Activated CD8-positive, alpha-beta T cell treated with anti-CD3 and anti-CD28 coated beads, Interleukin-2, amount 10 ng/mL, durations not matched to agents 7 days and 5 days (primary cell): ENCODE data around the gene ACOXL. TPM values are rescaled to one million over a fixed set of nuclear protein-coding genes. Genes with fewer than 3 reads are reported as not detected.

Experiments
- ATAC-seq: fragments of 150-1000 bp; cut with Tn5 transposase; one replicate; pipeline ENCODE4 v1.10.0; 2021; ENCODE audit warnings: moderate library complexity
- CTCF ChIA-PET: fragments of 350-600 bp; sonication (Branson Sonifier 250); formaldehyde crosslinking; loops from one replicate; lab custom pipeline; 2021; ENCODE audit warnings: antibody characterized with exemption; lab: Charles Lee
- POLR2A ChIA-PET: fragments of 350-600 bp; sonication (Branson Sonifier 250); formaldehyde crosslinking; loops from one replicate; lab custom pipeline; 2021; ENCODE audit warnings: antibody characterized with exemption; lab: Charles Lee
- DNase-seq: peaks from one replicate; pipeline ENCODE4 v3.0.0-alpha.2; 2020
- H3K27ac Mint-ChIP-seq: one replicate; pipeline ENCODE4 v1.8.0; 2021; ENCODE audit warnings: mild to moderate bottlenecking, mixed read lengths
- H3K27me3 Mint-ChIP-seq: one replicate; pipeline ENCODE4 v1.8.0; 2021; ENCODE audit warnings: low read depth, mixed read lengths
- H3K36me3 Mint-ChIP-seq: one replicate; pipeline ENCODE4 v1.8.0; 2021; ENCODE audit warnings: low read depth, mixed read lengths
- H3K4me1 Mint-ChIP-seq: one replicate; pipeline ENCODE4 v1.8.0; 2021; ENCODE audit warnings: low read depth, mixed read lengths
- H3K4me3 Mint-ChIP-seq: one replicate; pipeline ENCODE4 v1.8.0; 2021; ENCODE audit warnings: mild to moderate bottlenecking, mixed read lengths
- H3K9me3 Mint-ChIP-seq: one replicate; pipeline ENCODE4 v1.8.0; 2022; ENCODE audit warnings: mixed read lengths; ENCODE audit not compliant: insufficient read depth
- total RNA-seq, 2 experiments: library from RNA; stranded (reverse); gene quantifications; one replicate each; pipeline ENCODE4 v1.2.3, GENCODE V29; 2021

Gene ACOXL
- total RNA-seq, 2 experiments from 2014 or later, result not detected

DNA sequence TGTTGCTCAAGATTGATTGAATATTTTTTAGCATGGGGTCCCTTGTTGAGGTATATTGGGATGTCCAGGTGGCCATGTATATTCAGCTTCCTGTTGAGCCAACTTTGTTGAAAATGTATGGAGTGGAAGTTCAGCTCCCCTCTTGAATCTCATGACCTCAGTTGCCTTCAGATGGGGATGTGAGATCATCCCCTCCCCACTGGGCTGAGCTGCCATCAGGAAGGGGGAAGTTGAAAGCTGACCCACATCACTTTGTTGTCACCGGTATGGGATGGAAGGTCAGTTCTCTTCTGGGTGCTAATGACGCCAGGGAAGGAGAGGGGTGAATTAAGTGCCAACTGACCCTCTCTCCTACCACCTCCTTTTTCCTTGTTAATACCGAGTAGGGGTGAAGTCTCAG, 33.9 kb downstream of the ACOXL start:
- ChIA-PET POLR2A (no interaction called here), CTCF (no interaction called here)
- H3K4me1 Mint-ChIP-seq, result no peaks in the 10 kb centered on the region
- peaks cover 13% of the 10 kb centered on the region for H3K27me3 Mint-ChIP-seq
- no peak overlapping the region for H3K27ac Mint-ChIP-seq
- H3K4me3 Mint-ChIP-seq, result no peak overlapping the region
- no peaks in the 10 kb centered on the region for H3K9me3 Mint-ChIP-seq
- no peaks in the 10 kb centered on the region for H3K36me3 Mint-ChIP-seq
- DNase-seq, result no peak
- ATAC-seq, result no peak

DNA sequence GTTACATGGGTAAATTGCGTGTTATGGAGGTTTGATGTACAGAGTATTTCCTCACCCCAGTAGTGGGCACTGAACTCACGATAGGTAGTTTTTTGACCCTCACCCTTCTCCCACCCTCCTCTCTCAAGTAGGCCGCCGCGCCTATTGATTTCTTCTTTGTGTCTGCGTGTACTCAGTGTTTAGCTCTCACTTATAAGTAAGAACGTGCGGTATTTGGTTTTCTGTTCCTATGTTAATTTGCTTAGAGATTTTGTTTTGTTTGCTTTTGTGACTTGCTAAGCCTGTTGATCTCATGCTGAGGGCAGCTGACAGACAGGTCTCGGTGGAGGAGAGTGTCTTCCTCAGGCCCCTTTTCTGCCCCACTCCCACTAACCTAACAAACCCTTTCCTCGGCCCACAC, 36.2 kb downstream of the ACOXL start:
- Mint-ChIP-seq H3K27me3 (peaks cover 11% of the 10 kb centered on the region), H3K9me3 (no peaks in the 10 kb centered on the region), H3K27ac (no peak overlapping the region), H3K36me3 (no peaks in the 10 kb centered on the region), H3K4me1 (no peaks in the 10 kb centered on the region), H3K4me3 (no peak overlapping the region)
- POLR2A ChIA-PET, result no interaction called here
- ATAC-seq, result no peak
- CTCF ChIA-PET, result no interaction called here
- no peak for DNase-seq

DNA sequence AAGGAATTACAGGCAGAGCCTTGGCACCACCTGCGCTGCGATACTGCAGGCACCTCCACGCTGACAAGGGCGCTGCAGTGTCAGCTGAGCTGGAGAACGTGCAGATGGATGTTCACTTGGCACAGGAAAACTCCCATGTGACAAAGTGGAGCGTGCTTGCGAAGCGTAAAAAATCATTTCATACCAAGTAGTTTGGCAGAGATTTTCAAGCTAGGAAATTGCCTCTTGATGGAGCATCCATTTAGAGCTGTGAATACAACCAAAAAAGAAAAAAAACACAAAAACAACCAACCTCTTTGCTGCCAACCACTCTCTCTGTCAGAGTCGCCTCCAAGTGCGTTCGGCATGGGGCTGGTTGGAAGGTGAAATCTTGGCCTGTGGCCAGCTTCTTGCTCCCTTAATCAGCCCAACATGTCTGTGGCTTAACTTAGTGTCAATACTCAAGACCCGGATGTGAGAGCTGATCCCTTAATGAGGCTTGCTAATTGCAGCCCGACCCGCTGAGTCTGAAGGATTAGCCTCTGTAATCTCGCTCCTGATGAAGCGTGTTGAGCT, 38.1 kb downstream of the ACOXL start:
- Mint-ChIP-seq H3K27ac (no peak overlapping the region), H3K27me3 (peaks cover 14% of the 10 kb centered on the region), H3K9me3 (no peaks in the 10 kb centered on the region), H3K4me1 (no peaks in the 10 kb centered on the region), H3K4me3 (no peak overlapping the region), H3K36me3 (no peaks in the 10 kb centered on the region)
- ATAC-seq (no peak), DNase-seq (no peak)
- CTCF ChIA-PET, result interaction anchor here (1.4 kb wide), 1 partner anchor 15 kb away, joined by 4 read pairs; no protein-coding TSS in a partner anchor
- POLR2A ChIA-PET, result no interaction called here

DNA sequence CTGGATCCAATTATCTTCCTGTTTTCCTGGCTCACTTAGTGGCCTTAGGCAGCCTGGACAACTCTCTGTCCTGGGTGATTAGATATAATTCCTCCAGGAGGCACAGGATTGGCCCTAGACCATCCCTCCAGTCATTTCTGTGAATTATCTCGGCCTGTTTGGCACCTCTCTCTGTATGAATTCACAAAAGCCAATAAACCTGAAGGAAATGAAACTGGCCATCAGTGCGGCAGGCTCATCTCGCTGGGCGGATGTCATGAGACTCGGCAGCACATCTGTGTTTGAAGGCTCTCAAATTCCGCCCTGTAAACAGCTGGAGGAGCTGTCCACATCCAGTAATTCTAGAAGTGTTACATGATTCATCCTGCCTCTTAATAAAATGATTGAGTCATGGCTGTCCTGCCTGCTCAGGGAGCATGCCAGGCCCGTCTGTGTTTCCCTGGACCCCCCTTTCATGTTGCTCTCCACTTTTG, 38.6 kb downstream of the ACOXL start:
- Mint-ChIP-seq H3K27ac (no peak overlapping the region), H3K4me3 (no peak overlapping the region), H3K4me1 (no peaks in the 10 kb centered on the region), H3K9me3 (no peaks in the 10 kb centered on the region), H3K27me3 (peaks cover 14% of the 10 kb centered on the region), H3K36me3 (no peaks in the 10 kb centered on the region)
- ChIA-PET CTCF (interaction anchor here (1.4 kb wide), 1 partner anchor 16 kb away, joined by 4 read pairs; no protein-coding TSS in a partner anchor), POLR2A (no interaction called here)
- no peak for DNase-seq
- no peak for ATAC-seq

DNA sequence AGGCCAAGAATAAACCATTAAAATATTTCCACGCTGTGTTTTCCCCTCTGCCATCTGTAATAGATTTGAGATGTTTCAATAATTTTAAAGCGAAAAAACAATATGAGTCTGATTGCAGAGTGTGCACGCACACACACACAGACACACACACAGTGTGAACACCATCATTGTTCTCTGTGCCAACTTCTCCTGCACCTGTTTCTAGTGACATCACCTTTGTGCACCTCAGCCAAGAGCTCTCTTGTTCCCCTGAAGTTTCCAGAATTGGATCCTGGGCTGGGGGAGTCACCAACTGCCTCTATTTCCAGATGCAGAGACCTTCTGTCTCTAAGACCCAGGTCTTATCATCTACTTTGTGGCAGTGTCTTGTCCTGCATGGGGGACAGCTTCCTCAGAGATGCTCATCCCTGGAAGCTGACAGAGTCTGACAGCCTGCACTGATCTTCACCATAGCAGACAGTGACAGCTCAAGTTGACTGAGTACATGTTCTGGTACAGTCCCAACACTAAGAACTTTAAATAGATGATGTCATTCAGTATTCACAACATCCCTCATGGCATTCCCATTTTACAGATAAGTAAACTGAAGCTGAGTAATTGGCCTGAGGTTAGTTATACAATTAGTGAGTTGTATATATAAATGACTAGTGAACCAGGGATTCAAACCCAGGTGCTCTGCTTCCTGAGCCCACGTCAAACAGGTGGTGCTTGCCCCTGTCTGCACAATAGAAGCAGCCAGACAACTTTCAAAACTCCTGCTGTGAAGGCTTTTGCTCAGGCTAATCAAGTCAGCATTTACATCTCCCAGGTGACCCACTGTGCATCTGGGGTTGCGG, 39.4 kb downstream of the ACOXL start:
- no peak for ATAC-seq
- CTCF ChIA-PET, result interaction anchor here (0.9 to 1.3 kb wide), 2 partner anchors 14 to 41 kb away, joined by 3 read pairs; no protein-coding TSS in a partner anchor
- no peaks in the 10 kb centered on the region for H3K9me3 Mint-ChIP-seq

DNA sequence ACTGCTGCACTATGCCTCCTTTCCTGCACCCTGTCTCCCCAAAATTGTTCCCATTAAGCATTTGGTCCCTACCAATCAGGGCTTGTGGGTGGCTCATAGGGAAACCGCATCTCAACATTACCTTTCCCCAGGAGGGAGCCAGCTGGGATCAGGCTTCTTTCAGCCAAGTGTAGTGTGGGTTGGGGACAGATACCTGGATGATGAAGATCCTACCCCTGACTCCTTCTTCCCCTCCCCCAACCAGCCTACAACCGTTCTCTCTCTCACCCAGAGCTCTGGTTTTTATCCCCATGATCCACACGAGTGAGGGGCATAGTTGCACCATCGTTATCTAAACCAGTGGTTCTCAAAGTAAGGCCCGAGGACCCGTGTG, 40.0 kb downstream of the ACOXL start:
- peaks cover 24% of the 10 kb centered on the region for H3K27me3 Mint-ChIP-seq
- no peak overlapping the region for H3K4me3 Mint-ChIP-seq
- H3K4me1 Mint-ChIP-seq, result no peaks in the 10 kb centered on the region
- no peaks in the 10 kb centered on the region for H3K9me3 Mint-ChIP-seq
- DNase-seq, result no peak
- ChIA-PET CTCF (interaction anchor here (0.9 to 1.3 kb wide), 2 partner anchors 14 to 40 kb away, joined by 3 read pairs; no protein-coding TSS in a partner anchor), POLR2A (no interaction called here)
- no peak overlapping the region for H3K27ac Mint-ChIP-seq
- ATAC-seq, result no peak
- no peaks in the 10 kb centered on the region for H3K36me3 Mint-ChIP-seq

More for the DNA sequence above, 39.4 kb downstream of the ACOXL start:
- Mint-ChIP-seq H3K4me3 (no peak overlapping the region), H3K27ac (no peak overlapping the region), H3K4me1 (no peaks in the 10 kb centered on the region), H3K27me3 (peaks cover 19% of the 10 kb centered on the region), H3K36me3 (no peaks in the 10 kb centered on the region)
- POLR2A ChIA-PET, result no interaction called here
- DNase-seq, result no peak

DNA sequence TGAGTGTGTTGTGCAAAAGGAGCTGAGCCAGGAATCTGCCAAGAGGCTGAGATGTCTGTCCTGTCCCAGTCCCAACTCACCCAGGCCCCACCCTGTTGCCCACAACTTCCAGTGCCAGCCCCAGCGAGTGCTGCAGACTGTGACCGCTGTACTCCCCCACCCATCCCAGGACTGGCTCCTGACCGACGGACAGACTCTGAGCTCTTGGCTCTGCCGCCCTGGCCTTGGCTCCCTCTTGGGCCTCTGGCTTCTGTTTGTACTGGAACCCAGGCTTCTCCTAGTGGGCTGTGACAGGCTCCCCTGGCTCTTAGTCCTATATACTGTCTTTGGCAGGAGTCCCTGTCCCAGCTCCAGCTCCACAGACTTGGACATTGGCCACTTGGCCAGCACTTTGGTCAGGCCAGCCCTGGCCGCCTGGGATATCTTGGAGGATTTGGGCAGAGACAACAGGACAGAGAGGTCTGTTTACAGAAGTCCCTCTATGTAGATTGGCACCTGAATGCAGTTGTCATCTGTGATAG, 41.1 kb downstream of the ACOXL start:
- Mint-ChIP-seq H3K9me3 (no peaks in the 10 kb centered on the region), H3K4me1 (no peaks in the 10 kb centered on the region), H3K27me3 (peaks cover 24% of the 10 kb centered on the region), H3K27ac (no peak overlapping the region), H3K4me3 (no peak overlapping the region), H3K36me3 (no peaks in the 10 kb centered on the region)
- ATAC-seq, result no peak
- no peak for DNase-seq
- ChIA-PET CTCF (interaction anchor here (0.9 kb wide), 1 partner anchor 8 kb away, joined by 3 read pairs; no protein-coding TSS in a partner anchor), POLR2A (no interaction called here)

DNA sequence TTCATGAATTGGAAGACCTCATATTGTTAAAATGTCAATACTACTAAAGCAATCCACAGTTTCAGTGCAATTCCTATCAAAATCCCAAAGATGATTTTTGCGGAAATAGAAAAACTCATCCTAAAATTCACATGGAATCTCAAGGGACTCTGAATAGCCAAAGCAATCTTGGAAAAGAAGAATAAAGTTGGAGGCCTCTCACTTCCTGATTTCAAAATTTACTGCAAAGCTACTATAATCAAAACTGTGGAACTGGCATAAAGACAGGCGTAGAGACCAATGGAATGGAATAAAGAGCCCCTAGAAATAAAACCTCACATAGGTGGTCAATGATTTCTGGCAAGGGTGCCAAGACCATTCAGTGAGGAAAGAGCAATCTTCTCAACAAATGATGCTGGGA, 42.3 kb downstream of the ACOXL start:
- POLR2A ChIA-PET, result no interaction called here
- Mint-ChIP-seq H3K27me3 (peaks cover 27% of the 10 kb centered on the region), H3K4me3 (no peak overlapping the region), H3K9me3 (no peaks in the 10 kb centered on the region), H3K36me3 (no peaks in the 10 kb centered on the region), H3K4me1 (no peaks in the 10 kb centered on the region), H3K27ac (no peak overlapping the region)
- no peak for ATAC-seq
- no peak for DNase-seq
- CTCF ChIA-PET, result interaction anchor here (1.0 kb wide), 1 partner anchor 97 kb away, joined by 3 read pairs; the partner anchor contains the start of gene BUB1

DNA sequence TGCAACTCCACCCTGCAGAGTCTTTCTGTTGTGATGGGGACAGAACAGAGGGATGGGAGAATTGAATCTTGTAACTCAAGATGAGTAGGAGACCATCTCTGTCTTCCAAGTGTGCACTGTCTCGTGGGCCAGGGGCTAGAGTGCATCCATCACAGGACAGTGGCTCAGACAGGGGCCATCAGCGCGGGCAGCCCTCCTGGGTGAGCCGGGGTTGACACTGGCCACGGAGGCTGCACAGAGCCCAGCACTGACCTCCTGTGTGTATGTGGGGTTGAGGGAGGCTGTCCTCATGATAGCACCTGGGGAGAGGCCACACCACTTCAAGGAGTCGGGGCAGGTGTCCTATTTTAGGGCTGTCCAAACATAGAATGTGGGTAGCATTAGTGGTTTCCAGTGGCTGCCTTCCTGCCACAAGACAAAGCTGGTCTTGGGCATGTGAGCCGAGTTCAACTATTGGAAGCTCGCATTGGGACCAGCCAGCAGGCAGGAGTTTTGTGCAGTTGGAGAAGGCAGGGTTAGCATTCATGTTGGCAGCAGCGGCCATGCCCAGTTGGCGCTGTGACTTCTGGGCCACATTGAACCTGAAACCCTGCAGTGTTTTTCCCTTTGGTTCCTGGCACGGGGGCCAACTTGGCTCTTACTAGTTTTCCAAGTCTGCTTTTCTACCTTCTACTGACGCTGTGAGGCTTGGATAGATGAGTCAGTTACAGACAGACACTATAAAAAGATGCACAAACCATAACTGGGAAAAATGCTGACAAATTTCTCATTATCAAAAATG, 45.3 kb downstream of the ACOXL start:
- H3K4me3 Mint-ChIP-seq, result no peak overlapping the region
- H3K27ac Mint-ChIP-seq, result no peak overlapping the region
- peaks cover 31% of the 10 kb centered on the region for H3K27me3 Mint-ChIP-seq
- H3K36me3 Mint-ChIP-seq, result no peaks in the 10 kb centered on the region
- ATAC-seq (no peak), DNase-seq (no peak)
- no peaks in the 10 kb centered on the region for H3K4me1 Mint-ChIP-seq
- ChIA-PET CTCF (no interaction called here), POLR2A (no interaction called here)
- no peaks in the 10 kb centered on the region for H3K9me3 Mint-ChIP-seq

DNA sequence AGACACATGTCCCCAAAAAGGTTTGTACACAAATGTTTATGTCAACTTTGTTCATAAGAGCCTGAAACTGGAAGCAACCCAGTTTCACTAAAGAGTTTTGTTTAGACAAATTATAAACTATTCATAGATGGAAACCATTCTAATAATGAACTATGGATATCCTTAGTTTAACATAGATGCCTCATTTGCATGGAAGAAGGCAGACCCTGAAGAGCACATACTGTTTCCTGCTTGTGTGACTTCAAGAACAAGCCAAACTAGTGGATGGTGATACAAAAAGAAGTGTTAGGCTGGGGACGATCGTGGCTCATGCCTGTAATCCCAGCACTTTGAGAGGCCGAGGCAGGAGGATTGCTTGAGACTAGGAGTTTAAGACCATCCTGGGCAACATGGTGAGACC, 48.1 kb downstream of the ACOXL start:
- Mint-ChIP-seq H3K9me3 (no peaks in the 10 kb centered on the region), H3K4me3 (no peak overlapping the region), H3K27ac (no peak overlapping the region), H3K36me3 (no peaks in the 10 kb centered on the region), H3K4me1 (no peaks in the 10 kb centered on the region), H3K27me3 (peaks cover 29% of the 10 kb centered on the region)
- DNase-seq (no peak), ATAC-seq (no peak)
- POLR2A ChIA-PET, result interaction anchor here (1.0 kb wide), 1 partner anchor 12 kb away, joined by 3 read pairs; no protein-coding TSS in a partner anchor
- CTCF ChIA-PET, result no interaction called here

DNA sequence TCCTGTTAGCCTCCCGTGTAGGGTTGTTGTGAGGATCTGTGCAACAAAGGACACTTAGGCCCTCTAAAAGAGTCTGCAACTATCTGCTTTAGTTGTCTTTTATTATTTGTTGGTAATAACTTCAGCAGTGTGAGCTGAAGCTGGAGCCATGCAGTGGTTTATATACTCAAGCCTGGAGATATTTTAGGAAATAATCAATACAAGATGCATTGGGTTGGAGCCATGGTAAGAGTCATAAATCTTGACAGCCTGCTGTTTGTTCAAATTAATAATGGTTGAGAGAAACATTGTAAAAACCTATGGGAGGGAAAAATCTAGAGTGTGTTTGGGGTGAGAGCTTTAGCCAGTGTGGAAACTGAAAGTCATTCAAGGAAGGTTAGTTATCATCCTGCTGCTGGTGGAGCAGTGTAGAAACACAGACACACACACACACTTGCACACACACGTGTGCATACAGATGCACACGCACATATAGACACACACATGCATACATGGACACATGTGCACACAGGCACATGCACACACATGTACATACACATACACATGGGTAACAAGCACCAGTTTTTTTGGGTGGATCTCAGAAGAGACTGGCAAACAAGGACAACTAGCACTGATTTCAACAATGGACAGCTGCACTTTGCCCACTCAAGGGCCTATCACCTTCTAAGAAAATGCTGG, 51.0 kb downstream of the ACOXL start:
- ATAC-seq (no peak), DNase-seq (no peak)
- no peak overlapping the region for H3K27ac Mint-ChIP-seq
- POLR2A ChIA-PET, result no interaction called here
- H3K4me1 Mint-ChIP-seq, result no peaks in the 10 kb centered on the region
- H3K4me3 Mint-ChIP-seq, result no peak overlapping the region
- H3K9me3 Mint-ChIP-seq, result no peaks in the 10 kb centered on the region
- CTCF ChIA-PET, result no interaction called here
- H3K27me3 Mint-ChIP-seq, result peaks cover 24% of the 10 kb centered on the region
- H3K36me3 Mint-ChIP-seq, result no peaks in the 10 kb centered on the region
